Activated naive CD8-positive, alpha-beta T cell treated with anti-CD3 and anti-CD28 coated beads, Interleukin-2, amount 10 ng/mL, durations not matched to agents 7 days and 5 days (primary cell): ENCODE measurements around the gene C1orf159. TPM values are rescaled to one million over a fixed set of nuclear protein-coding genes. Genes with fewer than 3 reads are reported as not detected.
A peak's percentile ranks its signal among the peaks of the same experiment; 100 is the strongest.
"Not testable (repeated sequence)": the region's sequence is repeated elsewhere in the genome, so short reads cannot be mapped to it uniquely, and the experiment has no call there.

Experiments used
- ATAC-seq: fragments of 150-1000 bp; cut with Tn5 transposase; one replicate; pipeline ENCODE4 v1.10.0; 2021; ENCODE audit warnings: low read depth, moderate library complexity
- POLR2A ChIA-PET: fragments of 350-600 bp; sonication (Branson Sonifier 250); formaldehyde crosslinking; loops from one replicate; lab custom pipeline; 2021; ENCODE audit warnings: antibody characterized with exemption; lab: Charles Lee
- DNase-seq: peaks from one replicate; pipeline ENCODE4 v3.0.0; 2021
- H3K27ac Mint-ChIP-seq: one replicate; pipeline ENCODE4 v1.8.0; 2022; ENCODE audit warnings: mild to moderate bottlenecking, mixed read lengths
- H3K27me3 Mint-ChIP-seq: one replicate; pipeline ENCODE4 v1.8.0; 2022; ENCODE audit warnings: mild to moderate bottlenecking, moderate library complexity, mixed read lengths
- H3K36me3 Mint-ChIP-seq: one replicate; pipeline ENCODE4 v1.8.0; 2021; ENCODE audit warnings: mild to moderate bottlenecking, mixed read lengths
- H3K4me1 Mint-ChIP-seq: one replicate; pipeline ENCODE4 v1.8.0; 2021; ENCODE audit warnings: mixed read lengths
- H3K4me3 Mint-ChIP-seq: one replicate; pipeline ENCODE4 v1.8.0; 2022; ENCODE audit warnings: mild to moderate bottlenecking, moderate library complexity, mixed read lengths
- H3K9me3 Mint-ChIP-seq: one replicate; pipeline ENCODE4 v1.8.0; 2021; ENCODE audit warnings: mixed read lengths
- total RNA-seq, 2 experiments: library from RNA; stranded (reverse); gene quantifications; one replicate each; pipeline ENCODE4 v1.2.3, GENCODE V29; 2021

C1orf159 gene
- total RNA-seq, 2 experiments from 2014 or later = 22.7 to 23.0 TPM

DNA sequence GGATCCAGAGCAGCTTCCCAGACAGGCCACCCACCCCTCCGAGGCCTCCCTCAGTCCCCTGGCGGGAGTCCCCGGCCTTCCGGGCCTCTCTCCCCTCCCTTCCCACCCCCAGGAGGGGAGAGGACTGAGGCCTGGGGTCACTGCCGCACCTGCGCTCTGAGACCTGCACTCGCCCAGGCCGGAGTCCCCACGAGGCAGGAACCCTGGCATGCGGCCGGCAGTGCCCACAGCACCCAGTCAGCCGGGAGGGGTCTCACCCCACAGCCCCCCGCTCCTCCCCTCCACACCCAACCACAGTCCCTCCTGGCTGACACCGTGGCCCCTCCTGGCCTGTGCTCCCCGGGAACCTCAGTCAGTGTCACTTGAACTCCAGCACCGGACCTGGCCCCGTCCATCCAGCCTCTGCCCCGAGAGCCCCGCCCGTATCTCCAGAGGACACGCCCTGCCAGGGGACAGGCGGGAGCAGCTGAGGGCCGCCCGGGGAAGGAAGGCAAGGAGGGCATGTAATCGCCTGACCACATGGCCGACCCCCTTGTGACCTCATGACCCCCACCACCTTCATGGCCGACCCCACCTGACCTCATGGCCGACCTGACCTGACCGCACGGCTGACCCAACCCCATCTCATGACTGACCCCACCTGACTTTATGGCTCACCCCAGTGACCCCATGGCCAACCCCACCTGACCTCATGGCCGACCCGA, 29.1 kb upstream of the C1orf159 start:
- Mint-ChIP-seq H3K4me1 (peaks cover 4% of the 10 kb centered on the region), H3K36me3 (no peaks in the 10 kb centered on the region), H3K4me3 (peak overlapping the region; percentile 8), H3K27ac (peak overlapping the region; percentile 99), H3K27me3 (no peaks in the 10 kb centered on the region), H3K9me3 (no peaks in the 10 kb centered on the region)
- POLR2A ChIA-PET = interaction anchor here (0.6 to 1.2 kb wide), 5 partner anchors 10 to 43 kb away, joined by 3 to 4 read pairs (median 3); partner anchors contain the start of gene TTLL10
- ATAC-seq (no peak), DNase-seq (no peak)

DNA sequence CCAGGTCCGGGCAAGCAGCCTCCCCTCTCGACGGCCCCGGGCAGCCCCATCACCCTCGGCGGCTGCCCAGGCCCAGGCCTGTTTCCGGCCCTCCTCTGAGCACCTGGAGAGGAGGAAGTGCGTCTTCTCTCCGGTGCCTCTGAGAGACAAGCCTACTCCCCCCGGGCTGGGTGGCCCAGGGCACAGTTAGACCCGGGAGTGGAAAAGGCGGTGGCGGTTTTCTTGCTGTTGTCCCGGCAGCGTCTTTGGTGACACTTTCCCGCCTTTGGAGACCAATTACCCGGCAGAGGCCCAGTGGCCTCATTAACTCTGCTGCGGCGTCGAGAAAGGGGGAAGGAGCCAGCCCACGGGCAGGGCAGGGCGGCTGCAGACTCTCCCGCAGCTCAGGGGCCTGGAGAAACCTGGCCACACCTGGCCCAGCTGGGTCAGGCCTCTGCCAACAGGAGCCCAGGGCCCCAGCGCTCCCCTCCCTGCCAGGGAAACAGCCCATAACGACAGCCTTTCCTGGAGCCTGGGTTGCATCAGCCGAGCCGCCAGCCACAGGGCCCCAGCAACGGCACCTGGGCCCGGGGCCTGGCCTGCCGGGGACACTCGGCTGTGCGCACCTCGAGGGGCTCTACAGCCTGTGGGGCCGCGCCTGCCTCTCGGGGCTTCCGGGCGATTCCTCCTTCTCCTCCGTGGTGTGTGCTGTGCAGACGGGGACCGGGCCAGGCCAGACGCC, 28.4 kb upstream of the C1orf159 start:
- peak; percentile 94 for ATAC-seq
- Mint-ChIP-seq H3K4me3 (peak overlapping the region; percentile 70), H3K9me3 (no peaks in the 10 kb centered on the region), H3K36me3 (no peaks in the 10 kb centered on the region), H3K4me1 (peaks cover 4% of the 10 kb centered on the region), H3K27me3 (no peaks in the 10 kb centered on the region), H3K27ac (peak overlapping the region; percentile 99)
- peak; percentile 77 for DNase-seq
- POLR2A ChIA-PET = interaction anchor here (0.6 to 1.2 kb wide), 5 partner anchors 11 to 44 kb away, joined by 3 to 4 read pairs (median 3); partner anchors contain the start of gene TTLL10

- no peak for ATAC-seq
- POLR2A ChIA-PET = no interaction called here
These were observed 27.7 kb upstream of the C1orf159 start for GRCh38 chr1:1143636-1144035.

GRCh38 chr1:1142844-1143243, 27.0 kb upstream of the C1orf159 start:
- Mint-ChIP-seq H3K27me3 (no peaks in the 10 kb centered on the region), H3K9me3 (no peaks in the 10 kb centered on the region), H3K4me3 (no peak overlapping the region), H3K36me3 (no peaks in the 10 kb centered on the region), H3K27ac (peak overlapping the region; percentile 99), H3K4me1 (peaks cover 10% of the 10 kb centered on the region)
- ATAC-seq = no peak
- DNase-seq = no peak
- POLR2A ChIA-PET = no interaction called here

More at GRCh38 chr1:1143636-1144035, 27.7 kb upstream of the C1orf159 start:
- Mint-ChIP-seq H3K9me3 (no peaks in the 10 kb centered on the region), H3K27me3 (no peaks in the 10 kb centered on the region), H3K4me1 (peaks cover 5% of the 10 kb centered on the region), H3K27ac (peak overlapping the region; percentile 99), H3K36me3 (no peaks in the 10 kb centered on the region), H3K4me3 (peak overlapping the region; percentile 70)
- no peak for DNase-seq

DNA sequence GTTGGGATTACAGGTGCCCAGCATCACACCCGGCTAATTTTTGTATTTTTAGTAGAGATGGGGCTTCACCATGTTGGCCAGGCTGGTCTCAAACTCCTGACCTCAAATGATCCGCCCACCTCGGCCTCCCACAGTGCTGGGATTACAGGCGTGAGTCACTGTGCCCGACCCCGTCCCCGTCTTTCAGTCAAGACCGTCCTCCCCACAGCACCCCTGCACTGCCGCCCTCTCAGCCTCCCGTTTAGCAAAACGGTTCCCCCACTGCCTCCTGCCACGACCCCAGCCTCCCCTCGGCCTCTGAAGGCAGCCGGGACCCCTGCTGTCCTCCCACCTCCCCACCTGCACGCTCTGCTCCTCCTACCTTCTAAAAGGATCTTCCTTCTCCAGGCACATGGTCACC, 26.5 kb upstream of the C1orf159 start:
- H3K36me3 Mint-ChIP-seq, H3K27me3 Mint-ChIP-seq, ATAC-seq, H3K9me3 Mint-ChIP-seq, DNase-seq, POLR2A ChIA-PET, H3K4me3 Mint-ChIP-seq: not testable (repeated sequence)
- Mint-ChIP-seq H3K4me1 (peaks cover 12% of the 10 kb centered on the region), H3K27ac (peak overlapping the region; percentile 30)

DNA sequence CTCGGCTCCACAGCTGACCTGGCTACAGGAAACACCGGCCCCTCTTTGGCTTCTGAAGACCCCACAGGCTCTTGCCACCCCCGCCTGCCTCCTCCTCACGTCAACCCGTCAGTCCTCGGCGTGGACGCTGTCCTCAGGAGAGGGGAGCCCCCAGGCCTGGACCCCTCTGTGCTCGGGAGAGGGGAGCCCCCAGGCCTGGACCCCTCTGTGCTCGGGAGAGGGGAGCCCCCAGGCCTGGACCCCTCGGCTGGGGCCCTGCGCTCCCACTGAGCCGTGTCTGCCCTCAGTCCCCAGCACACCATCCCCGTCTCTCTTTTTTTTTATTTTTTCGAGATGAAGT, 26.0 kb upstream of the C1orf159 start:
- no peak for DNase-seq
- H3K4me1 Mint-ChIP-seq = peaks cover 13% of the 10 kb centered on the region
- no peaks in the 10 kb centered on the region for H3K36me3 Mint-ChIP-seq
- ATAC-seq = no peak
- peak overlapping the region; percentile 21 for H3K27ac Mint-ChIP-seq
- POLR2A ChIA-PET = no interaction called here
- H3K27me3 Mint-ChIP-seq = no peaks in the 10 kb centered on the region
- no peaks in the 10 kb centered on the region for H3K9me3 Mint-ChIP-seq
- H3K4me3 Mint-ChIP-seq = no peak overlapping the region

DNA sequence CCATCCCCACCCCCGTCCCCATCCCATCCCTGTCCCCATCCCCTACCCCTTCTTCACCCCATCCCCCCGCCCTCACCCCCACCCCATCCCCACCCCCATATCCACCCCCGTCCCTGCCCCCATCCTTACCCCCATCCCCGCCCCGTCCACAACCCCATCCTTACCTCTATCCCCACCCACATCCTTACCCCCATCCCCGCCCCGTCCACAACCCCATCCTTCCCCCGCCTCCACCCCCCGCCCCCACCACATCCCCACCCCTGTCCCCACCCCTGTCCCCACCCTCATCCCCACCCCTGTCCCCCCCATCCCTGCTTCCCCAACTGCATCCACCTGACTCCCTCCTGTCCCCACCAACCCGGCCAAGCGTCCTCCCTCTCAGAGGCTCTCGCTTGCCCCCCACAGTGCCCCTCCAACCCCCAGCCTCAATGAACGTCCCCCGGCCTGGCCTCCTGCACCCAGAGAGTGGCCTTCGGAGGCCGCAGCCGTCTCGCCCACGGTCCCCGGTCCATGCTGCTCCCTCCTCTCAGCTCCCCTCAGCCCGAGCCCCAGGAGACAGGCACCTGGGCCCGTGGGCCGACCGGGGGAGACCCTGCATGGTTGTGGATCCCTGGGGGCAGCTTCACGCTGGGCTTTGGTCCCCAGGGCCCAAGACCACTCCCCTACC, 25.5 kb upstream of the C1orf159 start:
- Mint-ChIP-seq H3K27me3 (no peaks in the 10 kb centered on the region), H3K9me3 (no peaks in the 10 kb centered on the region), H3K4me3 (no peak overlapping the region), H3K36me3 (no peaks in the 10 kb centered on the region), H3K4me1 (peaks cover 15% of the 10 kb centered on the region), H3K27ac (no peak overlapping the region)
- ATAC-seq (no peak), DNase-seq (no peak)
- POLR2A ChIA-PET = no interaction called here

DNA sequence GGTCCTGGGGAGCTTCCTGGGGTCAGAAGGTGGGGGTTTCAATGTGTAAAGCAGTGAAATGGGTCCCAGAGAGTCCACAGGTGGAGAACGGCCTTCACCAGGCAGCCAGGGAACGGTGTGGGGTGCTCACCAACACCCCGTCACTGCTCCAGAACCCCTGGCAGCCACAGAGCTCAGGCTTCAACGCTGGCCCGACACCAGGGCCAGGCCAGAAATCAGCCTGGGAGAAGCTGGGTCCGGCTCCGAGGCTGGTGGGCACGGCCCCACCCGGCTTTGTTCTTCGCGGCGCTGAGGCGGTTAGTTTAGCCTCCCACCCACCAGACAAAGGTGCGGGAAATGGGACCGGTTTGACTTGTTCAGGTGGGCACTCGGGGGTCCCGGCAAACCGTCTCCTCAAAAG, 24.8 kb upstream of the C1orf159 start:
- Mint-ChIP-seq H3K4me1 (peaks cover 17% of the 10 kb centered on the region), H3K4me3 (no peak overlapping the region), H3K9me3 (no peaks in the 10 kb centered on the region), H3K27me3 (no peaks in the 10 kb centered on the region), H3K27ac (no peak overlapping the region), H3K36me3 (no peaks in the 10 kb centered on the region)
- DNase-seq (no peak), ATAC-seq (no peak)
- POLR2A ChIA-PET = no interaction called here

DNA sequence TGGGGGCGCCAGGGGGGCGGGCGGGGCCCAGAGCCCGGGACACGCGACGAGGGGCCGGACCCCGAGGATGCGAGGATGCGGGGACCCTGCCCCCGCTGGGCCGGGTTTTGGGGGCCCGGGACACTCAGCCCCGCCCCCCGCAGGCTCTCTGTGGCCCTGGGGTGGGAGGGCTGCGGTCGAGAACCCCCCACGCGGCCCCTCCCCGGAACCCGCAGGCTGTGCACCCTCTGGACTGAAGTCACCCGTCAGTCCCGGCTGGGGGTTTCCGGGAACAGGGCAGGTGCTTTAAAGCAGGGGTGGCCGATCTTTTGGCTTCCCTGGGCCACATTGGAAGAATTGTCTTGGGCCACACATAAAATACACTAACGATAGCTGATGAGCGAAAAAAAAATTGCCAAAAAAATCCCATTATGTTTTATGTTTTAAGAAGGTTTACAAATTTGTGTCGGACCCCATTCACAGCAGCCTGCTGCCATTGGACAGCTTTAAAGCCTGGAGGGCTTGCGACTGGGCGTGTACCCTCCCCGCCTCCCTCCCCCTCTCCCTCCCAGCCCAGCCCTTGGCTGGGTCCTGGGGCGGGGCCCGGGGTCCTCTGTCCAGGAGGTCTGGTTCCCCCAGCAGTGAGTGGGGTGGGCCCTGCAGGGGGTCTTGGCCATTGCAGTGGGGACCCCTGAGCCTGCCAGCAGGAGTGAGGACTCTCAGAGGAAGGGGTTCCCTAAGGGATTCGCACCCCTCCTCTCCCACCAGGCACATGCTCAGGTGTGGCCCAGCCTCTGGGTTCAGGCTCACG, 21.6 kb upstream of the C1orf159 start:
- Mint-ChIP-seq H3K27ac (peak overlapping the region; percentile 94), H3K4me1 (peaks cover 13% of the 10 kb centered on the region), H3K27me3 (peaks cover 4% of the 10 kb centered on the region), H3K36me3 (no peaks in the 10 kb centered on the region), H3K4me3 (peak overlapping the region; percentile 79), H3K9me3 (no peaks in the 10 kb centered on the region)
- POLR2A ChIA-PET = interaction anchor here (0.7 to 2.2 kb wide), 5 partner anchors 15 to 113 kb away, joined by 3 to 11 read pairs (median 3); no protein-coding TSS in a partner anchor
- ATAC-seq (peak; percentile 73), DNase-seq (peak; percentile 82)

DNA sequence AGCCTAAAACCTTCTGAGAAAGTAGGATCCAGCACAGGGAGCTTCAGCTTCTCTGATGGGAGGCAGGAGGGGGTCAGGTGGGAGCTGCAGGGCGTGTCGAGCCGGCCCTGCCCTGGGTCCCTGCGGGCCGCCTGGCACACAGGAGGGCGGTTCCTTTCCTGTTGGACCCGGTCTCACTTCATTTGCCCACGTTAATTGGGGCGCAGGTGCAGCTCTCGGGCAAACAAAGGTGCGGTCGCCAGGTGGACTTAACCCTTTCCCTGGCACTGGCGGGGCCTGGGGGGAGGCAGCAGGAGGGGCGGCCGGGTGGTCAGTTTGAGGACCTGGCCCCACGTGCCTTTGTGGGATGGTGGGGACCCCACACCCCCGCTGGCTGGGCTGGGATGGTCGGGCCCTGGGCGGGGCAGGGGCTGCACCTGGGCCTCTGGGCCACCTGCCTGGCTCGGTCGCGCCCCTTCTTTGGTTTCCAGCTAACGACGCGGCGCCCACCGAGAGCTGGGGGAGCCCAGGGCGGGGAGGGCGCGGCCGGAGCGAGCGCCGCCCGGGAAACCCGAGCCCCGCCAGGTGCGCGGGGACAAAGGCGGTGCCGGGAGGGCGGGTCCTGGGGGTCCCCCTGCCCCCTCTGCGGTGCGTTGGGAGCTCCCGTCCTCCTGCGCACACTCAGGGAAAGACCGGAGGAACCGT, 20.8 kb upstream of the C1orf159 start:
- Mint-ChIP-seq H3K36me3 (no peaks in the 10 kb centered on the region), H3K27me3 (peaks cover 5% of the 10 kb centered on the region), H3K27ac (peak overlapping the region; percentile 25), H3K4me1 (peaks cover 13% of the 10 kb centered on the region), H3K9me3 (no peaks in the 10 kb centered on the region), H3K4me3 (peak overlapping the region; percentile 47)
- POLR2A ChIA-PET = interaction anchor here (1.0 to 2.2 kb wide), 4 partner anchors 14 to 114 kb away, joined by 3 to 11 read pairs (median 4); no protein-coding TSS in a partner anchor
- ATAC-seq = peak; percentile 34
- peak; percentile 62 for DNase-seq

DNA sequence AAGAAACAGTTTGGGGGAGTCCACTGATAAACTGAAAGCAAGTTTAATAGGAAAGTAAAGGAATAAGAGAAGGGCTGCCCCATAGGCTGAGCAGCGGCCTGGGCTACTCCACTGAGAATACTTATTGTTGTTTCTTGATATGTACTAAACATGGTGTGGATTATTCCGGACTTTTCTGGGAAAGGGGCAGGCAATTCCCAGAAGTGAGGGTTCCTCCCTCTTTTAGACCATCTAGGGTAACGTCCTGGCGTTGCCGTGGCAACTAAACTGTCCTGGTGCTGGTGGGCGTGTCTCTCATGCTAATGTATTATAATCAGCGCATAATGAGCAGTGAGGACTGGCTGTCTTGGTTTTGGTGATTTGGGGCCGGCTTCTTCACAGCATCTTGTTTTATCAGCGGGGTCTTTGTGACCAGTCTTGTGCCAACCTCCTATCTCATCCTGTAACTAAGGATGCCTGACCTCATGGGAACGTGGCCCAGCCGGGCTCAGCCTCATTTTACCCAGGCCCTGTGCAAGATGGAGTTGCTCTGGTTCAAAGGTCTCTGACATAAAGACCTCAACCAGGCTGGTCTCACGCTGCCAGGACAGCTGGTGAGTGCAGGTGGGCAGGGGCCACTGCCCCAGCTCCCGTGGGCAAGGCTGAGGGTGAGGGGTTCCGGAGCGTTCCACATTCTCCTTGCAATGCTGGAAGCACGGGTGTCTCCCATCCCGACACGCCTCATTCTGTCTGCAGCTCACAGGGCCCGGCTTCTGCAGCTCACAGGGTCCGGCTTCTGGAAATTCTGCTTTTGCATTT, 19.6 kb upstream of the C1orf159 start:
- no peak overlapping the region for H3K4me3 Mint-ChIP-seq
- ATAC-seq (no peak), DNase-seq (no peak)
- peaks cover 6% of the 10 kb centered on the region for H3K27me3 Mint-ChIP-seq
- no peaks in the 10 kb centered on the region for H3K36me3 Mint-ChIP-seq
- H3K9me3 Mint-ChIP-seq = no peaks in the 10 kb centered on the region
- H3K27ac Mint-ChIP-seq = no peak overlapping the region
- POLR2A ChIA-PET = interaction anchor here (1.4 to 2.2 kb wide), 2 partner anchors 21 to 115 kb away, joined by 4 to 11 read pairs; no protein-coding TSS in a partner anchor
- peaks cover 13% of the 10 kb centered on the region for H3K4me1 Mint-ChIP-seq
